A549 (cell line): ENCODE measurements around the gene RPP30.

Experiments
- HMGXB4 ChIP-seq: fragments of 250-450 bp; sonication (Bioruptor Pico); IDR thresholded peaks from 2 replicates; pipeline ENCODE4 v1.5.0; 2021; ENCODE audit warnings: mild to moderate bottlenecking, moderate library complexity, borderline replicate concordance
- SMC3 ChIP-seq: fragments of >200 bp; sonication (Bioruptor Twin); formaldehyde crosslinking; IDR thresholded peaks from 3 replicates; pipeline ENCODE4 v1.6.1; 2018; ENCODE audit warnings: inconsistent platforms

GRCh38 chr10:90859321-90859751, 12.4 kb upstream of the RPP30 start:
- TF ChIP-seq HMGXB4 (CRISPR knock-in tag) (no peak), SMC3 (no peak)
